GM23338 (cell line): ENCODE measurements around the gene HIP1. TPM values are rescaled to one million over a fixed set of nuclear protein-coding genes. Genes with fewer than 3 reads are reported as not detected.

ENCODE experiments used
- ATAC-seq: fragments of 200-7000 bp; cut with Tn5 transposase; 3 replicates; pipeline ENCODE4 v1.9.1; 2020
- DNase-seq: peaks from one replicate; pipeline ENCODE4 v3.0.0-alpha.2; 2015; ENCODE audit warnings: low spot score
- H2AFZ ChIP-seq: fragments of 200-600 bp; sonication (generic); 2 replicates; pipeline ENCODE4 v1.8.0; 2016; ENCODE audit warnings: antibody characterized with exemption, mild to moderate bottlenecking, moderate library complexity
- H3F3A ChIP-seq: fragments of 200-600 bp; sonication (generic); replicated peaks from 2 replicates; pipeline ENCODE4 v1.8.0; 2017; ENCODE audit warnings: antibody characterized with exemption, mixed run types, low read depth
- H3K27ac ChIP-seq: fragments of 200-600 bp; sonication (generic); 2 replicates; pipeline ENCODE4 v1.6.1; 2016; ENCODE audit warnings: low read depth
- H3K27me3 ChIP-seq: fragments of 200-600 bp; sonication (generic); 2 replicates; pipeline ENCODE4 v1.8.0; 2016; ENCODE audit warnings: mild to moderate bottlenecking, mixed run types, moderate library complexity; ENCODE audit not compliant: insufficient read depth
- H3K36me3 ChIP-seq: fragments of 200-600 bp; sonication (generic); 2 replicates; pipeline ENCODE4 v1.8.0; 2016; ENCODE audit warnings: mild to moderate bottlenecking; ENCODE audit not compliant: insufficient read depth
- H3K4me1 ChIP-seq: fragments of 200-600 bp; sonication (generic); 2 replicates; pipeline ENCODE4 v1.8.0; 2016; ENCODE audit warnings: mild to moderate bottlenecking, moderate library complexity; ENCODE audit not compliant: insufficient read depth
- H3K4me2 ChIP-seq: fragments of 200-600 bp; sonication (generic); 2 replicates; pipeline ENCODE4 v1.7.1; 2017; ENCODE audit warnings: mixed run types
- H3K4me3 ChIP-seq: fragments of 200-600 bp; sonication (generic); 2 replicates; pipeline ENCODE4 v1.6.1; 2016; ENCODE audit warnings: mixed run types
- H3K79me2 ChIP-seq: fragments of 200-600 bp; sonication (generic); replicated peaks from 2 replicates; pipeline ENCODE4 v1.8.0; 2017; ENCODE audit warnings: mild to moderate bottlenecking; ENCODE audit not compliant: insufficient read depth
- H3K9me2 ChIP-seq: fragments of 200-600 bp; sonication (generic); 2 replicates; pipeline ENCODE4 v1.8.0; 2017; ENCODE audit not compliant: insufficient read depth
- H4K20me1 ChIP-seq: fragments of 200-600 bp; sonication (generic); replicated peaks from 2 replicates; pipeline ENCODE4 v1.8.0; 2017; ENCODE audit warnings: mild to moderate bottlenecking; ENCODE audit not compliant: insufficient read depth
- H3K27ac Mint-ChIP-seq: 2 replicates; pipeline ENCODE4 v1.8.0; 2020; ENCODE audit warnings: inconsistent platforms, mild to moderate bottlenecking, moderate library complexity, mixed read lengths
- H3K27me3 Mint-ChIP-seq: 3 replicates; pipeline ENCODE4 v1.8.0; 2022; ENCODE audit warnings: low read depth, mild to moderate bottlenecking, moderate library complexity, mixed read lengths, inconsistent platforms; ENCODE audit not compliant: insufficient read depth, poor library complexity
- H3K36me3 Mint-ChIP-seq: 3 replicates; pipeline ENCODE4 v1.8.0; 2021; ENCODE audit warnings: low read depth, mild to moderate bottlenecking, inconsistent platforms, moderate library complexity, mixed read lengths
- H3K4me1 Mint-ChIP-seq: 3 replicates; pipeline ENCODE4 v1.8.0; 2020; ENCODE audit warnings: mild to moderate bottlenecking, inconsistent platforms, mixed read lengths
- H3K4me3 Mint-ChIP-seq: 3 replicates; pipeline ENCODE4 v1.8.0; 2021; ENCODE audit warnings: moderate library complexity, mild to moderate bottlenecking, inconsistent platforms, mixed read lengths
- H3K9me3 Mint-ChIP-seq: 3 replicates; pipeline ENCODE4 v1.8.0; 2020; ENCODE audit warnings: moderate library complexity, mild to moderate bottlenecking, inconsistent platforms, mixed read lengths
- CREB1 ChIP-seq: fragments of 250-450 bp; sonication (Bioruptor Pico); IDR thresholded peaks from 2 replicates; pipeline ENCODE4 v1.5.0; 2020; ENCODE audit warnings: low read depth, mild to moderate bottlenecking, moderate library complexity
- ETS1 ChIP-seq: IDR thresholded peaks from 2 replicates; pipeline ENCODE4 v1.6.1; 2016; ENCODE audit warnings: antibody characterized with exemption
- JUNB ChIP-seq: IDR thresholded peaks from one replicate; pipeline ENCODE4 v1.6.1; 2016; ENCODE audit warnings: antibody characterized with exemption; ENCODE audit not compliant: unreplicated experiment
- NANOG ChIP-seq: IDR thresholded peaks from 2 replicates; pipeline ENCODE4 v1.6.1; 2016; ENCODE audit warnings: antibody characterized with exemption, borderline replicate concordance
- REST ChIP-seq: IDR thresholded peaks from one replicate; pipeline ENCODE4 v1.6.1; 2018; ENCODE audit warnings: antibody characterized with exemption; ENCODE audit not compliant: unreplicated experiment
- STAT1 ChIP-seq: IDR thresholded peaks from one replicate; pipeline ENCODE4 v1.6.1; 2016; ENCODE audit warnings: antibody characterized with exemption; ENCODE audit not compliant: unreplicated experiment
- ZNF114 ChIP-seq: fragments of 250-450 bp; sonication (Bioruptor Pico); IDR thresholded peaks from 2 replicates; pipeline ENCODE4 v1.5.0; 2020; ENCODE audit warnings: mild to moderate bottlenecking, moderate library complexity
- ZNF331 ChIP-seq: fragments of 250-450 bp; sonication (Bioruptor Pico); IDR thresholded peaks from 2 replicates; pipeline ENCODE4 v1.5.0; 2020; ENCODE audit warnings: low read depth, mild to moderate bottlenecking, moderate library complexity
- polyA plus RNA-seq: library from polyadenylated mRNA; unstranded; fragments of >200 nt; fragmentation: Nextera tagmentation; extraction: Ambion mirVana; gene quantifications from 2 replicates; pipeline ENCODE4 v1.2.1, GENCODE V29; 2016
- total RNA-seq: library from RNA; depleted of rRNA; stranded (reverse); fragments of >200 nt; shearing (Covaris generic); gene quantifications from 2 replicates; pipeline ENCODE4 v1.2.3, GENCODE V29; 2014

HIP1 gene
- total and polyA plus RNA-seq, 2 experiments from 2014 or later, result 24.9 to 80.8 TPM

- TF ChIP-seq ETS1, result no peak
Measured at GRCh38 chr7:75567948-75568595, 170.7 kb downstream of the HIP1 start (continued).

- Histone ChIP-seq H3K36me3 (peaks cover 69% of the 10 kb centered on the region), H3K27ac (0 out of 2 replicates have a peak overlapping the region, but pooled peaks have one; percentile 3), H3F3A (no peaks in the 10 kb centered on the region), H3K4me2 (no peak overlapping the region), H3K4me1 (no peaks in the 10 kb centered on the region), H3K4me3 (no peak overlapping the region), H3K79me2 (no peaks in the 10 kb centered on the region), H4K20me1 (no peaks in the 10 kb centered on the region; the same call in 1 of the 2 replicates), H2AFZ (no peak overlapping the region), H3K9me2 (no peaks in the 10 kb centered on the region), H3K27me3 (no peaks in the 10 kb centered on the region)
- DNase-seq (peak; percentile 8), ATAC-seq (no peak)
- no peak for TF ChIP-seq NANOG
- TF ChIP-seq ETS1, result no peak
- no peak for TF ChIP-seq STAT1
- H3K27me3 Mint-ChIP-seq, result peaks cover 5% of the 10 kb centered on the region
- no peaks in the 10 kb centered on the region for H3K9me3 Mint-ChIP-seq
- H3K36me3 Mint-ChIP-seq, result peaks cover 91% of the 10 kb centered on the region
- no peaks in the 10 kb centered on the region for H3K4me1 Mint-ChIP-seq
- no peak overlapping the region for H3K27ac Mint-ChIP-seq
- H3K4me3 Mint-ChIP-seq, result no peak overlapping the region
Measured at GRCh38 chr7:75565132-75565837, 173.5 kb downstream of the HIP1 start.

- H3K27ac Mint-ChIP-seq, result no peak overlapping the region
- no peak for DNase-seq
- no peak overlapping the region for H2AFZ ChIP-seq
- H3K9me2 ChIP-seq, result no peaks in the 10 kb centered on the region
- no peak overlapping the region for H3K4me3 Mint-ChIP-seq
- no peak overlapping the region for H3K4me3 ChIP-seq
- peaks cover 93% of the 10 kb centered on the region for H3K36me3 Mint-ChIP-seq
- H3K27me3 Mint-ChIP-seq, result peaks cover 5% of the 10 kb centered on the region
- no peaks in the 10 kb centered on the region for H3K27me3 ChIP-seq
- no peaks in the 10 kb centered on the region for H3K4me1 Mint-ChIP-seq
- peaks cover 75% of the 10 kb centered on the region for H3K36me3 ChIP-seq
- no peak overlapping the region for H3K4me2 ChIP-seq
- H3K9me3 Mint-ChIP-seq, result no peaks in the 10 kb centered on the region; the same call in 2 of the 3 replicates
- no peak for ATAC-seq
- 0 out of 2 replicates have a peak overlapping the region, but pooled peaks have one; percentile 26 for H3K27ac ChIP-seq
- no peaks in the 10 kb centered on the region for H3F3A ChIP-seq
- H4K20me1 ChIP-seq, result no peaks in the 10 kb centered on the region; the same call in 1 of the 2 replicates
- no peaks in the 10 kb centered on the region for H3K79me2 ChIP-seq
- H3K4me1 ChIP-seq, result no peaks in the 10 kb centered on the region
- TF ChIP-seq CREB1 (CRISPR knock-in tag) (no peak), ZNF331 (no peak), ETS1 (no peak), REST (no peak), ZNF114 (no peak), JUNB (no peak), NANOG (no peak)
Measured at GRCh38 chr7:75563171-75563570, 175.6 kb downstream of the HIP1 start.
